ENCODE data around the gene PNMA8A.

GRCh38 chr19:46492841-46493235 lies 21.5 kb upstream of the PNMA8A start:
- no peak for TF ChIP-seq EZH2phosphoT487 (IDR thresholded peaks at IDR 0.05; ENCODE audit: borderline replicate concordance)
- TF ChIP-seq, protein P1, sequence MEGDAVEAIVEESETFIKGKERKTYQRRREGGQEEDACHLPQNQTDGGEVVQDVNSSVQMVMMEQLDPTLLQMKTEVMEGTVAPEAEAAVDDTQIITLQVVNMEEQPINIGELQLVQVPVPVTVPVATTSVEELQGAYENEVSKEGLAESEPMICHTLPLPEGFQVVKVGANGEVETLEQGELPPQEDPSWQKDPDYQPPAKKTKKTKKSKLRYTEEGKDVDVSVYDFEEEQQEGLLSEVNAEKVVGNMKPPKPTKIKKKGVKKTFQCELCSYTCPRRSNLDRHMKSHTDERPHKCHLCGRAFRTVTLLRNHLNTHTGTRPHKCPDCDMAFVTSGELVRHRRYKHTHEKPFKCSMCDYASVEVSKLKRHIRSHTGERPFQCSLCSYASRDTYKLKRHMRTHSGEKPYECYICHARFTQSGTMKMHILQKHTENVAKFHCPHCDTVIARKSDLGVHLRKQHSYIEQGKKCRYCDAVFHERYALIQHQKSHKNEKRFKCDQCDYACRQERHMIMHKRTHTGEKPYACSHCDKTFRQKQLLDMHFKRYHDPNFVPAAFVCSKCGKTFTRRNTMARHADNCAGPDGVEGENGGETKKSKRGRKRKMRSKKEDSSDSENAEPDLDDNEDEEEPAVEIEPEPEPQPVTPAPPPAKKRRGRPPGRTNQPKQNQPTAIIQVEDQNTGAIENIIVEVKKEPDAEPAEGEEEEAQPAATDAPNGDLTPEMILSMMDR (conservative IDR thresholded peaks at IDR 0.05; ENCODE audit: low read length): no peak
